ENCODE results near the gene ICA1.

The ICA1 gene

GRCh38 chr7:8155836-8156235 is 106.1 kb downstream of the ICA1 start:
- no peak for DNase-seq

GRCh38 chr7:8154272-8154671 is 107.7 kb downstream of the ICA1 start:
- DNase-seq: no peak

- no peak for DNase-seq
Observed at GRCh38 chr7:8152489-8153192, 109.3 kb downstream of the ICA1 start.

GRCh38 chr7:8151161-8151725 is 110.7 kb downstream of the ICA1 start:
- DNase-seq: no peak

- DNase-seq: no peak
Observed at GRCh38 chr7:8149222-8149621, 112.7 kb downstream of the ICA1 start.

GRCh38 chr7:8147760-8148463 is 114.1 kb downstream of the ICA1 start:
- no peak for DNase-seq

GRCh38 chr7:8146788-8147413 is 115.1 kb downstream of the ICA1 start:
- no peak for DNase-seq

GRCh38 chr7:8146106-8146787 is 115.7 kb downstream of the ICA1 start:
- DNase-seq: no peak

GRCh38 chr7:8144856-8145255 is 117.1 kb downstream of the ICA1 start:
- DNase-seq: no peak

GRCh38 chr7:8143151-8143874 is 118.7 kb downstream of the ICA1 start:
- peak; percentile 61 for DNase-seq

GRCh38 chr7:8142477-8142876 is 119.5 kb downstream of the ICA1 start:
- DNase-seq: no peak

- DNase-seq: no peak
Observed at GRCh38 chr7:8141070-8141469, 120.9 kb downstream of the ICA1 start.

- no peak for DNase-seq
Observed at GRCh38 chr7:8136051-8136730, 125.8 kb downstream of the ICA1 start.

GRCh38 chr7:8135417-8135816 is 126.5 kb downstream of the ICA1 start:
- no peak for DNase-seq

- DNase-seq: no peak
Observed at GRCh38 chr7:8134089-8134733, 127.8 kb downstream of the ICA1 start.

GRCh38 chr7:8133188-8133848 is 128.6 kb downstream of the ICA1 start:
- no peak for DNase-seq

- DNase-seq: no peak
Observed at GRCh38 chr7:8131694-8132605, 130.0 kb downstream of the ICA1 start.

GRCh38 chr7:8130663-8131062 is 131.3 kb downstream of the ICA1 start:
- no peak for DNase-seq

GRCh38 chr7:8129318-8129659 is 132.7 kb downstream of the ICA1 start:
- DNase-seq: no peak

All from islet precursor cell (in vitro differentiated cells).